ENCODE data around the gene ZNF526. TPM values are rescaled to one million over a fixed set of nuclear protein-coding genes. Genes with fewer than 3 reads are reported as not detected.
"Not testable (repeated sequence)": the region's sequence is repeated elsewhere in the genome, so short reads cannot be mapped to it uniquely, and the experiment has no call there.

The ZNF526 gene
- total RNA-seq, 1 donor from 2014 or later = 13.9 TPM

DNA sequence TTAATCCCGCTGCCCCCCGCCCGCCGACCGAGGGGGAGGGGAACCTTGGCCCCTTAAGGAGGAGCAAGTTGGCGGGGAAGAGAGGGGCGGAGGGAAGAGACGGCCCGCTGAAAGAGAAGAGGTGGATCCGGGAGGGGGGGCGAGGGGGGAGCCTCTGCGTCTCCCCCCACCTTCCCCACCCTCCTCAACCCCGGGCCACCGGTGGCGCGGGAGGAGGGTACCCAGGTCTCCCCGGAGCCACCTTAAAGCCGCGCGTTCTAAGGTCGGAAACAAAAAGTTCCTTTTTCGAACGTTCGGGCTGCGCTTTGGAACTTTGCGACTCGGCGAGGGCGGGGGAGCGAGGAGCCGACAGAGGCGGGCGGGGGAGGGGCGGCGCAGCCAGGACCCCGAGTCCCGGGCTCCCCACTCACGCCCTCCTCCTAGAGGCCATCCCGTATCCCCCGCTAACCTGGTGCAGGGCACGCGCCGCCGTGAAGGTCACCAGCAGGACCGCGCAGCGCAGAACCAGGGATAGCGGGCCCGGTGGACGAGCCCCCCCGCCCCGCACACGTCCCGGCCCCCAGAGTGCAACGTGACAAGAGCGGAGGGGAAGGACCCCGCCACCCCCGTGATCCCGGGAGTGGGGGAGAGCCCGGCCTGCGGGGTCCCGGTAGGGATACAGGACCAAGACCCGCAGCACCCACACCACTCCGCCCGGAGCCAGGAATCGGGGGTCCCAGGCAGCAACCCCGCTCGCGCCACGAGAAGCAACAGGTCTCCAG, 34.2 kb downstream of the ZNF526 start:
- H3K9me3 Mint-ChIP-seq (ENCODE audit: unreplicated experiment) = no peaks in the 10 kb centered on the region
- DNase-seq (ENCODE audit: low spot score) = peak; percentile 76
- TF ChIP-seq, protein P1, sequence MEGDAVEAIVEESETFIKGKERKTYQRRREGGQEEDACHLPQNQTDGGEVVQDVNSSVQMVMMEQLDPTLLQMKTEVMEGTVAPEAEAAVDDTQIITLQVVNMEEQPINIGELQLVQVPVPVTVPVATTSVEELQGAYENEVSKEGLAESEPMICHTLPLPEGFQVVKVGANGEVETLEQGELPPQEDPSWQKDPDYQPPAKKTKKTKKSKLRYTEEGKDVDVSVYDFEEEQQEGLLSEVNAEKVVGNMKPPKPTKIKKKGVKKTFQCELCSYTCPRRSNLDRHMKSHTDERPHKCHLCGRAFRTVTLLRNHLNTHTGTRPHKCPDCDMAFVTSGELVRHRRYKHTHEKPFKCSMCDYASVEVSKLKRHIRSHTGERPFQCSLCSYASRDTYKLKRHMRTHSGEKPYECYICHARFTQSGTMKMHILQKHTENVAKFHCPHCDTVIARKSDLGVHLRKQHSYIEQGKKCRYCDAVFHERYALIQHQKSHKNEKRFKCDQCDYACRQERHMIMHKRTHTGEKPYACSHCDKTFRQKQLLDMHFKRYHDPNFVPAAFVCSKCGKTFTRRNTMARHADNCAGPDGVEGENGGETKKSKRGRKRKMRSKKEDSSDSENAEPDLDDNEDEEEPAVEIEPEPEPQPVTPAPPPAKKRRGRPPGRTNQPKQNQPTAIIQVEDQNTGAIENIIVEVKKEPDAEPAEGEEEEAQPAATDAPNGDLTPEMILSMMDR (IDR thresholded peaks at IDR 0.05; ENCODE audit: unreplicated experiment) = no peak
- peak overlapping the region; percentile 85 for H3K4me3 Mint-ChIP-seq (ENCODE audit: unreplicated experiment)
- peaks cover 29% of the 10 kb centered on the region for H3K4me1 Mint-ChIP-seq (ENCODE audit: unreplicated experiment)
- H3K27ac Mint-ChIP-seq (ENCODE audit: unreplicated experiment) = no peak overlapping the region
- H3K27me3 Mint-ChIP-seq (ENCODE audit: unreplicated experiment) = peaks cover 19% of the 10 kb centered on the region
- H3K36me3 Mint-ChIP-seq (ENCODE audit: low read depth, unreplicated experiment) = peaks cover 4% of the 10 kb centered on the region

DNA sequence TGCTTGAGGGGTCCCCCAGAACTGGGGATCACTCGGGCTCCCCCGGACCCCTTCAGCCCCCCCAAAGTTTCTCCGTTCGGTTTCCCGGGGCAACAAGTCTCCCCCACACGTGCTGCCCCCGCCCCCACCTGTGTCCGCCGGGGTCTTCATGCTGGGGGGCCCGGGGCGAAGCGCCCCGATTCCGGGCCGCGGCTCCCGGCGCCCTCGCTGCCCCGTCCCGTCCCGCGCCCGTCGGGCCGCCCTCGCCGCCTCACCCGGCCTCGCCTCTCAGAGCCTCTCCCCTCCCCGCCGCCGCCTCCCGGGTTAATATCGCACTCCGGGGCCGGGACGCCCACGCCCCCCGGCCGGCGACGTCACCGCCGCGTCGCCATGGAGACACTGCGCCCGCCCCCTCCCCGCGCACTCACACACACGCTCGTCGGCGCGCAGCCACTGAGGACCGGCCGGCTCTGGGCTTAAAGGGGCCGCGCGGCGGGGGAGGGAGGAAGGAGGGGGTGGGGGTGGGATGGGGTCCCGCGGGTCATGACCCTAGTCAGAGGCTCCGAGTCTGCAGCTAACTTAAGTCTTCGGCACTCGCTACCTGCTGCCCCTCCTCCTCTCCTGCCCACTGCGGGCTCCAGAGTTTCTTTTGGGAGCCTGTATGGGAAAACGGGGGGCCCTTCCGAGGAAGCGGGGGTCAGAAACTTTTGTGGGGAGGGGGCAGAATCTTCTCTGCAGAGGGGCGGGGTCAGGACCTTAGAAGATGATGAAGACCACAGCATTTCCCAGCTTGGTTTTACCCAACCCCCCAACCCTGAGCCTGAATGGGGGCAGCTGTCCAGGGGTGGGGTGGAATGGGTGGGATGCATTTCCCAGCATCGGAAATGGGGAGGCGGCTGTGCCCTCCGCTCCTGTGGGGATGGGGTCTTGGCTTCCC, 35.0 kb downstream of the ZNF526 start, which contains the start of gene ERF:
Gene ERF (minus strand): TSS at position 279 of the 916 bp plus-strand sequence. CDS start 129 bp downstream, at position 150.
- Mint-ChIP-seq H3K27ac (ENCODE audit: unreplicated experiment) (peak within 1 kb of the TSS; percentile 84), H3K4me3 (ENCODE audit: unreplicated experiment) (peak within 1 kb of the TSS; percentile 85), H3K36me3 (ENCODE audit: low read depth, unreplicated experiment) (peaks cover 4% of the 10 kb centered on the region), H3K4me1 (ENCODE audit: unreplicated experiment) (peaks cover 25% of the 10 kb centered on the region), H3K9me3 (ENCODE audit: unreplicated experiment) (no peaks in the 10 kb centered on the region), H3K27me3 (ENCODE audit: unreplicated experiment) (peaks cover 18% of the 10 kb centered on the region)
- peak; percentile 95 for DNase-seq (ENCODE audit: low spot score)
- TF ChIP-seq, protein P1 (IDR thresholded peaks at IDR 0.05; ENCODE audit: unreplicated experiment) = no peak

DNA sequence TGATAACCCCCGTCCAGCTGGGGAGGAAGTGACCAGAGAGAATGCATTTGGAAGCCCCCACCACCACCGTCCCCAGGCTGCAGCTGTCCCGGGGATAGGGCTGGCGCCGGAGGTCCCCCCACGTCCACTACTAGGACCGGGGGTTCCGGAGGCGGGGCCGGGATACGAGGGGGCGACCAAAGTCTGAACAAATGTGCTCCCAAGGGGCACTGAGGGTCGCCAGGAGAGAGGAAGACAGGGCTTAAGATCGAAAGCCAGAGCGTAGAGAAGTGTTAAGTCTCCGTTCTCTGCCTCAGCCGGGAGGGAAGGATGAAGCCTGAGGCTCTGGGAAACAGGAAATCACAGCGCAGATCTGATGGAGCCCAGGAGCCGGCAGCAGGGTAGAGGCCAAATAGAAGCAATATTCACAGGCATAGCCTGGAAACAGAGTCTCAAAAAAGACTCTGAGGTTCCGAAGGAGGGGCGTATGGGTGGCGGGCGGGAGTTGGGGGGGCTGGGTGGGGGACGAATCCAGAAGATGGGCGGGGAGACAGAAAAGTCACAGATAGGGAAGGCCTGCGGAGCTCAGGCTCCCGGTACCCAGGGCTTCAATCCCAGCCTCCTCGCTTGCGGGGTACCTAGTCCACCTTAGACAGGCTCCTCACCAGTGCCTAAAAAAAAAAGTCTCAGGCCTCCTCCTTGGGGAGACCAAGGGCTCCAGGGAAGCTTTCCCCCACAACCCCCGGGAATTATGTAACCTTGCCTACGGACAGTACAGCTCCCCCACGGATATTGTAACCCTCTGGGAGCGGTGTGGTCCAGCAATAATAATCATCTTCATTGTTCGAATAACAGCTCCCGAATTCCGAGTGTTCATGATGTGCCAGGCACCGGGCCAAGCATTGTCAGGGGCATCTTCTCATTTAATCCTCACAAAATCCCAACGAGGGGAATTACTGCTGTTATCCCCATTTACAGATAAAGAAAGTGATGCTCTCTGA, 35.9 kb downstream of the ZNF526 start:
- Mint-ChIP-seq H3K4me3 (ENCODE audit: unreplicated experiment) (peak overlapping the region; percentile 83), H3K4me1 (ENCODE audit: unreplicated experiment) (peaks cover 22% of the 10 kb centered on the region), H3K9me3 (ENCODE audit: unreplicated experiment) (no peaks in the 10 kb centered on the region), H3K36me3 (ENCODE audit: low read depth, unreplicated experiment) (peaks cover 4% of the 10 kb centered on the region), H3K27me3 (ENCODE audit: unreplicated experiment) (peaks cover 18% of the 10 kb centered on the region), H3K27ac (ENCODE audit: unreplicated experiment) (peak overlapping the region; percentile 84)
- TF ChIP-seq, protein P1 (IDR thresholded peaks at IDR 0.05; ENCODE audit: unreplicated experiment) = no peak
- peak; percentile 49 for DNase-seq (ENCODE audit: low spot score)

DNA sequence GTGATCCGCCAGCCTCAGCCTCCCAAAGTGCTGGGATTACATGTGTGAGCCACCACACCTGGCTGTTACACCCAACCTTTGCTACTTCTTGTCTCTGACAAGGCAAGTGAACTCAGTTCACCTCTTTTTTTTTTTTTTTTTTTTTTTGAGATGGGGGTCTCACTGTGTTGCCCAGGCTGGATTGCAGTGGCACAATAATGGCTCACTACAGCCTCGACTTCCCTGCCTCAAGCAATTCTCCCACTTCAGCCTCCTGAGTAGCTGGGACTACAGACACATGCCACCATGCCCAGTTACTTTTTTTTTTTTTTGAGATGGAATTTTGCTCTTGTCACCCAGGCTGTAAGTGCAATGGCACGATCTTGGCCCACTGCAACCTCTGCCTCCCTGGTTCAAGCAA, 37.7 kb downstream of the ZNF526 start:
- H3K9me3 Mint-ChIP-seq (ENCODE audit: unreplicated experiment); H3K36me3 Mint-ChIP-seq (ENCODE audit: low read depth, unreplicated experiment); H3K4me3 Mint-ChIP-seq (ENCODE audit: unreplicated experiment); DNase-seq (ENCODE audit: low spot score); H3K27ac Mint-ChIP-seq (ENCODE audit: unreplicated experiment); H3K27me3 Mint-ChIP-seq (ENCODE audit: unreplicated experiment): not testable (repeated sequence)
- peaks cover 10% of the 10 kb centered on the region for H3K4me1 Mint-ChIP-seq (ENCODE audit: unreplicated experiment)

DNA sequence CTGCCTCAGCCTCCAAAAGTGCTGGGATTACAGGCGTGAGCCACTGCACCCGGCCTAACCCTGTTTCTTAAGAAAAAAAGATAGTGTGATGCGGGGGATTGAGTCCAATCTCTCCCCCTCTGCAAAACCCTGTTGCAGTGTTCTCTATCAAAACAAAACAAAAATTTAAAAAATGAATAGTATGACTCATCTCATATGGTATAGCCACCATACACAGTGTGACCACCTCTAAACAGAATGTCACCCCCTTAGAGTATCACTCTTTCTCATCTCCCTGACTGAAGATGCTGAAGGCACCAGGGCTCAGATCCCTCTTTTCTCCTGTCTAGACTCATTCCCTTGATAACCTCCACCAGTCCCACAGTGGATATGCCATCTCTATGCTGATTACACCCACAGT, 41.7 kb downstream of the ZNF526 start:
- no peak overlapping the region for H3K27ac Mint-ChIP-seq (ENCODE audit: unreplicated experiment)
- H3K9me3 Mint-ChIP-seq (ENCODE audit: unreplicated experiment) = no peaks in the 10 kb centered on the region
- H3K4me3 Mint-ChIP-seq (ENCODE audit: unreplicated experiment) = no peak overlapping the region
- H3K27me3 Mint-ChIP-seq (ENCODE audit: unreplicated experiment) = no peaks in the 10 kb centered on the region
- H3K36me3 Mint-ChIP-seq (ENCODE audit: low read depth, unreplicated experiment) = no peaks in the 10 kb centered on the region
- H3K4me1 Mint-ChIP-seq (ENCODE audit: unreplicated experiment) = peaks cover under 1% of the 10 kb centered on the region
- TF ChIP-seq, protein P1 (IDR thresholded peaks at IDR 0.05; ENCODE audit: unreplicated experiment) = no peak
- no peak for DNase-seq (ENCODE audit: low spot score)

DNA sequence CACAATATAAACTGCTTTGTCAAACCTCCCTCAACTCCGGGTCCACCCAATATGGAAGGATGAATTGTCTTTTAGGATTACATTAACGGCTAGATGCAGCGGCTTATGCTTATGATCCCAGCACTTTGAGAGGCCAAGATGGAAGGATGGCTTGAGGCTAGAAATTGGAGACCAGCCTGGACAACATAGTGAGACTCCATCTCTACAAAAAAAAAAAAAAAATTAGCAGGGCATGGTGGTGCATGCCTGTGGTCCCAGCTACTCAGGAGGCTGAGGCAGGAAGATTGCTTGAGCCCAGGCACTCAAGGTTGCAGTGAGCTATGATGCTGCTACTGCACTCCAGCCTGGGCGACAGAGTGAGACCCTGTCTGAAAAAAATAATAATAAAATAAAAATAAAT, 46.0 kb downstream of the ZNF526 start:
- H3K4me1 Mint-ChIP-seq (ENCODE audit: unreplicated experiment) = peaks cover 23% of the 10 kb centered on the region
- H3K27ac Mint-ChIP-seq (ENCODE audit: unreplicated experiment); H3K36me3 Mint-ChIP-seq (ENCODE audit: low read depth, unreplicated experiment); H3K27me3 Mint-ChIP-seq (ENCODE audit: unreplicated experiment); H3K9me3 Mint-ChIP-seq (ENCODE audit: unreplicated experiment); DNase-seq (ENCODE audit: low spot score); H3K4me3 Mint-ChIP-seq (ENCODE audit: unreplicated experiment): not testable (repeated sequence)

DNA sequence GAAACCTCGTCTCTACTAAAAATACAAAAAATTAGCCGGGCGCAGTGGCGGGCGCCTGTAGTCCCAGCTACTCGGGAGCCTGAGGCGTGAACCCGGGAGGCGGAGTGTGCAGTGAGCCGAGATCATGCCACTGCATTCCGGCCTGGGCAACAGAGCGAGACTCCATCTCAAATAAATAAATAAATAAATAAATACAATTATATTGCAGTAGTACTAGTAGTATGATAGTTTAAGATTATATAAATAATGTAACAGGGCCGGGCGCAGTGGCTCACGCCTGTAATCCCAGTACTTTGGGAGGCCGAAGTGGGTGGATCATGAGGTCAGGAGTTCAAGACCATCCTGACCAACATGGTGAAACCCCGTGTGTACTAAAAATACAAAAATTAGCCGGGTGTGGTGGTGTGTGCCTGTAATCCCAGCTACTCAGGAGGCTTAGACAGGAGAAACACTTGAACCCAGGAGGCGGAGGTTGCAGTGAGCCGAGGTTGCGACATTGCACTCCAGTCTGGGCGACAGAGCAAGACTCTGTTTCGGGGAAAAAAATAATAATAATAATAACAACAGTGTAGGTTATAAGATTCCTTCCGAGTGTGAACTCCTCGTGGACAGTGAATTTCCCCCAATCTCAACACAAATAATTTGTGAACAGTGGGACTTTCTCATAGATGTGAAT, 47.0 kb downstream of the ZNF526 start:
- H3K27me3 Mint-ChIP-seq (ENCODE audit: unreplicated experiment); H3K9me3 Mint-ChIP-seq (ENCODE audit: unreplicated experiment); H3K4me3 Mint-ChIP-seq (ENCODE audit: unreplicated experiment); H3K27ac Mint-ChIP-seq (ENCODE audit: unreplicated experiment); H3K36me3 Mint-ChIP-seq (ENCODE audit: low read depth, unreplicated experiment); DNase-seq (ENCODE audit: low spot score): not testable (repeated sequence)
- H3K4me1 Mint-ChIP-seq (ENCODE audit: unreplicated experiment) = peaks cover 28% of the 10 kb centered on the region

All from endothelial cell (in vitro differentiated cells).